ENCODE measurements around the gene RUFY3. TPM values are rescaled to one million over a fixed set of nuclear protein-coding genes. Genes with fewer than 3 reads are reported as not detected.

The RUFY3 gene, protein sequence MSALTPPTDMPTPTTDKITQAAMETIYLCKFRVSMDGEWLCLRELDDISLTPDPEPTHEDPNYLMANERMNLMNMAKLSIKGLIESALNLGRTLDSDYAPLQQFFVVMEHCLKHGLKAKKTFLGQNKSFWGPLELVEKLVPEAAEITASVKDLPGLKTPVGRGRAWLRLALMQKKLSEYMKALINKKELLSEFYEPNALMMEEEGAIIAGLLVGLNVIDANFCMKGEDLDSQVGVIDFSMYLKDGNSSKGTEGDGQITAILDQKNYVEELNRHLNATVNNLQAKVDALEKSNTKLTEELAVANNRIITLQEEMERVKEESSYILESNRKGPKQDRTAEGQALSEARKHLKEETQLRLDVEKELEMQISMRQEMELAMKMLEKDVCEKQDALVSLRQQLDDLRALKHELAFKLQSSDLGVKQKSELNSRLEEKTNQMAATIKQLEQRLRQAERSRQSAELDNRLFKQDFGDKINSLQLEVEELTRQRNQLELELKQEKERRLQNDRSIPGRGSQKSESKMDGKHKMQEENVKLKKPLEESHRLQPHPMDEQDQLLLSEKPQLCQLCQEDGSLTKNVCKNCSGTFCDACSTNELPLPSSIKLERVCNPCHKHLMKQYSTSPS
- total RNA-seq: 54.0 and 55.2 TPM in 2 replicates

DNA sequence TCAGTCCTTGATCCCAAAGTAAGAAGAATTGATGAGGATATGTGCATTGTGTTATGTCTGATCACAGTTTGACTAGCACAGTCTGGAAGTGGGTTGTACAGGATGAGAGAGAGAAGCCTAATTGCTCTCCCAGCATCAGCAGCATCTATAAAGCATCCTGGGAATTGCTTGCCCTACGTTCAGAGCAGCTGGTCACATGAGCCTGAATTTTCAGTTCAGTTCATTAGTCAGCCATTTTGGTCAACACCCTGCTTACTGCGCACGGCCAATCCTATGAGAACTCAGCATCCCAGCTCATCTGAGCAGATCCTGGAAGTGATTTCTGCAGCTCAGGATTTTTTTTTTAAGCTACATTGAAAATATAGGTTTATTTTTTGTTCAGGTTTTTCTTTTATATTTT is at the start of gene RUFY3:
RUFY3 (plus strand) TSS at position 218 of the 400 bp plus-strand sequence. CDS start 610 bp downstream, outside the sequence.

DNA sequence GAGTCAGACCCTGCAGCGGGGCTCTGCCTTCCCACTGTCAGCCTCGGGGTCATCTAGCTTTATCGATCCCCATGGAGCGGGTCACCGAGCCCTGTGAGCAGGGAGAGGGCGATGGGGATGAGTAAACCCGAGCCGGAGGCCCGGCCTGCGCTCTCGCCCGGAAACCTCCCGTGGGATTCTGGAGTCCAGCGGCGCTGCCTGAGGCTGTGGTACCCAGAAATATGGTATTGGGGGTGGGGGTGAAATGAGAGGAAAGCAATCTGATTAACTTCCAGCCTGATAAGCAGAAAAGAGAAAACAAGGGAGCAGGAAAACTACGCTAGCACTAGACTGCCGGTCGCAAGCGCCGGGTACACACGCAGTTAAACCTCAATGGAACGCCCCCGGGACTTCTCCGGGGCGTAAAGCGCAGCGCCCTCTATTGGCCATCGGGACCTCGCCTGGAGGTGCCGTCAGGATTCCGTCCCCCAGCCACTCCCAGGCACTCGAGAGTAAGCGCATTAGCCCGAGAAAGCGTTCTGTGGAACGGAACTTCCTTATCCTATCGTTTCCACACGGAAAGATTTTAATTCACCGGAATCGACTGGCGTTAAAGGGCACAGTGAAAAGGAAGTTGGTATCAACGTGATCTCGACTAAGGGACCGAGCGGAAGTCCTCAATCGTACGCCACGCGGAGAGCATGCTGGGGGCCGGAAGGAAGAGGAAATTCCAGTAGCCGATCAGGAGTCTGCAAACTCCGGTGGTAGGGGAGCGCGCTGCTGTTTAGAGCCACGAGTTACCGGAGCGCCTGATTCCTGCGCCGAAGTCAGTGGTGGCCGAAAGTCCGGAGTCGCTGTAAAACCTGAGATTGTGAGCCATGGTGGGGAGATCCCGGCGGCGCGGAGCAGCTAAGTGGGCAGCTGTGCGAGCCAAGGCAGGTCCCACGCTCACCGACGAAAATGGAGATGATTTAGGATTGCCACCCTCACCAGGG is 33.7 kb upstream of the RUFY3 start, which contains the start of gene UTP3:
UTP3 (plus strand) TSS at position 712 of the 974 bp plus-strand sequence; CDS start at position 858, 146 bp downstream.

DNA sequence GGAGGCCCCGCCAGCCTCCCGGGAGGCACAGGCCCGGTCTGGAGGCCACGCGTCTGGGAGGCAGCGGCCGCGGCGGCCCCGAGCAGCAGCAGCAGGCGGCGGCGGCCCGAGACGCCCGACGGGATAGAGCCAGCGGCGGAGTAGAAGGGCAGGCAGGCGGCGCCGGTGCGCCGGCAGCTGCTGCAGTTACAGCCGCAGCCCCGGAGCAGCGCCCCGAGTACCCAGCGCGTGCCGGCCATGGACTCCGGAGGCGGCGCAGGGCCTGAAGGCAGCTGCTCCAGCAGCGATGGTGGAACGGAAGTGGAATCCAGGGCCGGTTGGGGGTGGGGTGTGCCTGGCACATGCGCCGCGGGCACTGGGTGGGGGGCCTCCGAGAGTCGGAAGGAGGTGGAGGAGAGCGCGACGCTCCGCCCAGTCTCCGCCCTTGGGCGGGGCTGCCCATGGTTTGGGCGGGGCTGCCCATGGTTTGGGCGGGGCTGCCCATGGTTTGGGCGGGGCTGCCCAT is 117.9 kb downstream of the RUFY3 start, which contains the start of gene GRSF1:
GRSF1 (minus strand) TSS at position 302 of the 505 bp plus-strand sequence; CDS start at position 239, 63 bp downstream.

Other genes with a start within 250 kb of the RUFY3 start
- not detected in 2 replicates for gene MUC7, start 249.8 kb upstream of the RUFY3 start, total RNA-seq
- gene AMTN, start 203.4 kb upstream of the RUFY3 start, total RNA-seq: 0.13 TPM in 1 of 2 replicates, not detected in the other
- not detected in 2 replicates for gene AMBN, start 129.7 kb upstream of the RUFY3 start, total RNA-seq
- gene ENAM, start 93.2 kb upstream of the RUFY3 start, total RNA-seq: 0.13 TPM in 1 of 2 replicates, not detected in the other
- 0.10 and 0.13 TPM in 2 replicates for gene JCHAIN, start 55.5 kb upstream of the RUFY3 start, total RNA-seq
- gene UTP3, start 33.4 kb upstream of the RUFY3 start, total RNA-seq: 15.6 and 16.5 TPM in 2 replicates
- gene GRSF1, start 117.9 kb downstream of the RUFY3 start, total RNA-seq: 71.3 and 74.0 TPM in 2 replicates
- 17.1 and 21.6 TPM in 2 replicates for gene MOB1B, start 180.4 kb downstream of the RUFY3 start, total RNA-seq

Data from smooth muscle cell of the pulmonary artery (primary cell).